GM18858 (cell line): ENCODE results near the gene DLG2.

Experiments
- ATAC-seq: cut with Tn5 transposase; IDR thresholded peaks from one replicate; pipeline ENCODE4 v1.9.1; 2021; ENCODE audit not compliant: unreplicated experiment

The DLG2 gene

GRCh38 chr11:83678831-83679584 is 1948.1 kb downstream of the DLG2 start:
- no peak for ATAC-seq

- ATAC-seq: no peak
Measured at GRCh38 chr11:83677730-83678129, 1949.4 kb downstream of the DLG2 start.

- ATAC-seq: no peak
Measured at GRCh38 chr11:83676056-83676601, 1951.0 kb downstream of the DLG2 start.

- no peak for ATAC-seq
Measured at GRCh38 chr11:83674102-83674896, 1952.8 kb downstream of the DLG2 start.

GRCh38 chr11:83671289-83671688 is 1955.9 kb downstream of the DLG2 start:
- ATAC-seq: no peak

GRCh38 chr11:83666149-83666548 is 1961.0 kb downstream of the DLG2 start:
- ATAC-seq: no peak

- ATAC-seq: no peak
Measured at GRCh38 chr11:83663988-83664387, 1963.2 kb downstream of the DLG2 start.

GRCh38 chr11:83663446-83663845 is 1963.7 kb downstream of the DLG2 start:
- ATAC-seq: no peak

- no peak for ATAC-seq
Measured at GRCh38 chr11:83662494-83662893, 1964.7 kb downstream of the DLG2 start.

- ATAC-seq: no peak
Measured at GRCh38 chr11:83661491-83662350, 1965.4 kb downstream of the DLG2 start.

- ATAC-seq: no peak
Measured at GRCh38 chr11:83659466-83659865, 1967.7 kb downstream of the DLG2 start.

- ATAC-seq: no peak
Measured at GRCh38 chr11:83656796-83657330, 1970.3 kb downstream of the DLG2 start.

GRCh38 chr11:83655976-83656375 is 1971.2 kb downstream of the DLG2 start:
- no peak for ATAC-seq

GRCh38 chr11:83649528-83649855 is 1977.7 kb downstream of the DLG2 start:
- ATAC-seq: no peak

GRCh38 chr11:83648610-83649527 is 1978.3 kb downstream of the DLG2 start:
- ATAC-seq: no peak

GRCh38 chr11:83645561-83645960 is 1981.6 kb downstream of the DLG2 start:
- no peak for ATAC-seq

- peak; percentile 68 for ATAC-seq
Measured at GRCh38 chr11:83643115-83643514, 1984.0 kb downstream of the DLG2 start.

- ATAC-seq: no peak
Measured at GRCh38 chr11:83642500-83642899, 1984.6 kb downstream of the DLG2 start.

- ATAC-seq: no peak
Measured at GRCh38 chr11:83641511-83641910, 1985.6 kb downstream of the DLG2 start.
